GM13976 (cell line): ENCODE data around the gene SMIM3.

ENCODE experiments used
- DNase-seq: peaks from one replicate; pipeline ENCODE4 v3.0.0; 2012; ENCODE audit warnings: low spot score
- in situ Hi-C: fragments of 300-500 bp; cut with MboI; formaldehyde crosslinking; loops from one replicate; pipeline ENCODE4 v1.12.0; 2022; ENCODE audit warnings: low sequenced_read_pairs, mixed read lengths, inconsistent platforms; ENCODE audit not compliant: unreplicated experiment
- TF ChIP-seq, protein P1 (sequence below): IDR thresholded peaks from 2 replicates; pipeline ENCODE4 v1.5.1; 2012; ENCODE audit warnings: borderline replicate concordance, mild to moderate bottlenecking; ENCODE audit not compliant: insufficient read depth; ENCODE audit errors: extremely low read depth, missing control alignments, control extremely low read depth

The SMIM3 gene

DNA sequence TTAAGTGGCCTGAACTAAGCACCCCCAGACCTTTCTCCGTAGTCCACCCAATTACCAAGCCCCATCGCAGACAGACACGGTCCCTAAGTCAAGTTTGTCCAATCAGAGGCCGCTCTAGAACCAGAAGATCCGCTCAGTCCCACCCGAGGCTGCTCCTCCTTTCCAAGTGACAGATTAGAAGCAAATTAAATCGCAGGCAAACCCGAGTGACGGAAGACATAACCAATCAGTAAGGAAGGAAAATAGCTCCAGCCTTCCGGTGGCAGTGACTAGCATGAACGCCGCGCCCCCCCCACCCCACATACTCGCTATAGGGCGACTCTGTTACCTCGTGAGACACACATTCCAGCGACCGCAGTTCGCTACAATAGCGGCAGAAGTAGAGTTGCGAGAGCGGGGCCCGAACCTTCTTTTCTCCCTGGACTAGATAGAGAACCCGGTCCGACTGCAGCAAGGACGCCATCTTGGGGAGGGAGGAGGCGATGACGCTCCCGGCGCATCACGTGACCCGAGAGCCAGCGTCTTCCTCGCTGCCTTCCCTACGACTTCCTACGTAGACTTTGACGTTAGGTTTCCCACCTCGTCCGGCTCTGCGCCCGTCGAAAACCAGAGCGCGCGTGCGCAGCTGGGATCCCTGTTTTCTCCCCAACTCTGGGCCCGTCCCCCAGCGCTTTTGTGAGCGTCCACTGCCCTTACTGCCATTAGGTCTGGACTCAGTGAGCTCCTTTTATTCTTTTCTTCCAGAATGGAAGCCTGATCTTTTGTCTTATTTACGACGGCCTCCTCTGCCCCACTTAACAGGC, 19.8 kb upstream of the SMIM3 start, which contains the start of gene DCTN4:
Gene DCTN4, minus strand, starts transcription at position 487 of the 803 bp plus-strand sequence. Its CDS starts 24 bp downstream, at position 463.
- DNase-seq = peak; percentile 89
- TF ChIP-seq, protein P1, sequence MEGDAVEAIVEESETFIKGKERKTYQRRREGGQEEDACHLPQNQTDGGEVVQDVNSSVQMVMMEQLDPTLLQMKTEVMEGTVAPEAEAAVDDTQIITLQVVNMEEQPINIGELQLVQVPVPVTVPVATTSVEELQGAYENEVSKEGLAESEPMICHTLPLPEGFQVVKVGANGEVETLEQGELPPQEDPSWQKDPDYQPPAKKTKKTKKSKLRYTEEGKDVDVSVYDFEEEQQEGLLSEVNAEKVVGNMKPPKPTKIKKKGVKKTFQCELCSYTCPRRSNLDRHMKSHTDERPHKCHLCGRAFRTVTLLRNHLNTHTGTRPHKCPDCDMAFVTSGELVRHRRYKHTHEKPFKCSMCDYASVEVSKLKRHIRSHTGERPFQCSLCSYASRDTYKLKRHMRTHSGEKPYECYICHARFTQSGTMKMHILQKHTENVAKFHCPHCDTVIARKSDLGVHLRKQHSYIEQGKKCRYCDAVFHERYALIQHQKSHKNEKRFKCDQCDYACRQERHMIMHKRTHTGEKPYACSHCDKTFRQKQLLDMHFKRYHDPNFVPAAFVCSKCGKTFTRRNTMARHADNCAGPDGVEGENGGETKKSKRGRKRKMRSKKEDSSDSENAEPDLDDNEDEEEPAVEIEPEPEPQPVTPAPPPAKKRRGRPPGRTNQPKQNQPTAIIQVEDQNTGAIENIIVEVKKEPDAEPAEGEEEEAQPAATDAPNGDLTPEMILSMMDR = no peak
- in situ Hi-C loops = no loop called here

DNA sequence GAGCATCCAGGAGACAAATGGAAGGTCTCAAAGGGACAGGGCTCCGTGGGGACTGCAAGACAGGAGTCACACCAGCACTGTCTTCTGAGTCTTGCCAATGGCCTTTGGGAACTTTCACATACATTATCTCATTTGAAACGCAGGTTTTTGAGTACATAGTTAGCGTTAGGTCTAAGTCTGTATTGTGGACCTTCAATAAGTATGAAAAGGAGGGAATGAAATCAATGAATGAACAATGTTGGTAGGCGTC, 19.3 kb upstream of the SMIM3 start:
- in situ Hi-C loops = no loop called here
- TF ChIP-seq, protein P1 = no peak
- DNase-seq = no peak

DNA sequence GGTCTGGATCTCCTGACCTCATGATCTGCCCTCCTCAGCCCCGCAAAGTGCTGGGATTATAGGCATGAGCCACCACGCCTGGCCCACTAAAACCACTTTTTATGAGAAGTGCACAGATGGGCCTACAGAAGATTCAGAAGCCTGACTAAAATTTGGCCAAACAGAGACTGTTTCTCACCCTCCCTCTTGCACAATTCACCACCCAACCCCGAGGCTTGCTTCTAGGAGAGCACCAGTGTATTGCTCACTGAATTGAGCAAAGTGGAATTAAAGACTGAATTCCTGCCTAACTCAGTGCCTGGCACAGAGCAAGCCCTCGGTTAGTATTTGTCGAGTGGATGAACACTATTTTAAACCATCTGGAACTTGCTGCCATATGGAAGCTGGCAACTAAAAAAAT, 16.3 kb upstream of the SMIM3 start:
- no peak for DNase-seq
- in situ Hi-C loops = no loop called here
- TF ChIP-seq, protein P1 = no peak

DNA sequence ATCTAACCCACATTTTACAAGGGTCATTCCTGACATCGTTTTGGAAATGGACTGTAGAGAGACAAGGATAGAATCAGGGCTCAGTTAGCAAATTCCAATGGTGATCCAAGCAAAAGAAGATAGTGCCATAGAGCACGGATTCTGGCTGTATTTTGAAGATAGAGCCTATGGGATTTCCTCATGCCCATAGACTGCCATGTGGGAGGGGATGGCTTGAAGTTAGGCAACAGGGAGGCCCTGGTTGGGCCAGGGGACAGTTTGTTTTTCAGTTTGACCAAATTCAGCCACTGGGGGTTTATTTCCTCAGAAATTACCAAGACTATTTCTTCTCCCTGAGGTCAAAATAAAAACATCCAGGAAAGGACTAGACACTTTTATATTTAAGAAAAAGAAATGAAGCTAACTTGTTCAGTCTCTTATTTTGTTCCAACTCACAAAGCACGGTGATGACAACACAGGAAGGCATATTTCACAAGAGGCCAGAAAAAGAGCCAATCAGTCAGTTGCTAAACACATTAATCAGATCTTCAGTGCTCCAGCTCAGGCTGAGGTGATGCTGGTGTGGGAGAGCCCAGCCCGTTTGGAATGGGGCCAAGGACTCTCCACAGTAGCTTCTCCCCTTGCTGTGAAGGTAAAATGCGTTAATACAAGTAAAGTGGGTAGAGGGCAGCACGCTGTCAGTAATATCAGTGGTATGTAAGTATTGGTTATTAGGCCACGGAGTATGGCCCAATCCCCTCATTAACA, 15.4 kb upstream of the SMIM3 start:
- TF ChIP-seq, protein P1 = no peak
- no peak for DNase-seq
- in situ Hi-C loops = no loop called here

DNA sequence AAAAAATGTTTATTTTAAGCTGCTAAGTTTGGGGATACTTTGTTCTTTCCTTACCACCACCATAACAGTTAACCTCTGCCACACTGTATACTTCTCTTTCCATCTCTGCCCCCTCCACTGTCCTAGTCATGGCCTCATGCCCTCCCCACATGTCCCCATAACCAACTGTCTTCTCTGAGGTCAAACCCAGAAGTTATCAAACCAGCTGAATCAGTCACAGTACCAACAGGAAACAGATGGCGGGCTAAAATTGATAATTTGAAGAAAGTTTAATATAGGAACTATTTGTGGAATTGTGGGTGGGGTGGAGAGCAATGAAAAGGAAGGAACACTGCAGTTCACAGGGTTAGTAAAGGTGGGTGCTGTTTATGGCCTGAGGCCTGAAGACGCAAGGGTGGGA, 14.0 kb upstream of the SMIM3 start:
- TF ChIP-seq, protein P1 = no peak
- no peak for DNase-seq
- in situ Hi-C loops = no loop called here

DNA sequence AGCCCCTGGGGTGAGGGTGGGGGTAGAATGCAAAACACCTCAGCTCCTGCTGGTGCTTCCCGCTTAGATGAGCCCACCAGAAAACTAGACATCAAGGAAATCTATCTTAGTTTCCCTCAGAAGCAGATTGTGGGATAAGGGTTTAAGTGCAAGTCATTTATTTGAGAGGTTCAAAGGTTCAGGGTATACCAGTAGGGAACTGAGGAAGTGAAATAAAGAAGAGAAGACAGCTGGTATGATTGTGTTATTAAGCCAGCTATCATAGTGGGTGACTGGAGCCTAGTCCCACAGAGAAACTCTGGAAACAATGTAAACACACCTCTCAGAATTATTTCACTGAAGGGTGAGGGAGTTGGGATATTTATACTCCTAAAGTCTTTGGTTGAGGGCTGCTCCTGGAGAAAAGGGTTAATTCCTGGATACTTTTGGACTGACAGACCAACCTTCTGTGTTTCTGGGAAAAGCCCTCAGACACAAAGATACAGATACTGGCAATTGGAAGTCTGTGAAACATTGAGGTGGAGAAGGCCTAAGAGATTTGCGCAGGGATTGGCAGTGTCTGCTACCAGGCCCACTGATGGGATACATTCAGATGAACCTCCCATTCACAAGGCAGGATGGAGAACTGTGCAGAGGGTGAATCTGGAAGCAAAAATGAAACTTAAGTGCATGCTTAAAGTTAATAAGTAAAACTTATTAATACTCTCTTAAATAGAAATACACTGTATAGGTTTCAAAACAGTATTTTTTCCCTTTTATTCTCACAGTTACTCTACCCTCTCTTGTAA, 13.4 kb upstream of the SMIM3 start:
- TF ChIP-seq, protein P1 = no peak
- DNase-seq = no peak
- in situ Hi-C loops = no loop called here
